ENCODE measurements around the gene CYP24A1. TPM values are rescaled to one million over a fixed set of nuclear protein-coding genes. Genes with fewer than 3 reads are reported as not detected.

Gene CYP24A1
- total and polyA plus RNA-seq, 5 donors from 2014 or later = 0.49 to 0.80 (median 0.66) TPM; not detected in 1

GRCh38 chr20:54151075-54151439 is 22.7 kb downstream of the CYP24A1 start:
- H3K4me3 ChIP-seq (ENCODE audit: low read depth, low read length) = no peak overlapping the region
- DNase-seq (peak in 1 of 3 donors; percentile 18), ATAC-seq (ENCODE audit: low read depth in 2 of 2) (no peak)
- no peak overlapping the region for H3K27ac ChIP-seq (ENCODE audit: insufficient read depth, low read length, poor library complexity, severe bottlenecking)
- no peaks in the 10 kb centered on the region for H3K4me1 Mint-ChIP-seq
- no peaks in the 10 kb centered on the region for H3K4me1 ChIP-seq (ENCODE audit: control insufficient read depth, insufficient read depth, low read length, poor library complexity, severe bottlenecking)
- peaks cover 9% of the 10 kb centered on the region for H3K27me3 Mint-ChIP-seq
- H3K36me3 ChIP-seq (ENCODE audit: control insufficient read depth, insufficient read depth, low read length) = no peaks in the 10 kb centered on the region
- H3K9me3 ChIP-seq (ENCODE audit: control insufficient read depth in 2 of 2, low read length in 2 of 2) = no peaks in the 10 kb centered on the region
- peaks cover 0 to 3% (median 0%) of the 10 kb centered on the region in 7 donors for H3K9me3 Mint-ChIP-seq
- no peaks in the 10 kb centered on the region for H3K36me3 Mint-ChIP-seq
- no peak overlapping the region for H3K27ac Mint-ChIP-seq
- no peaks in the 10 kb centered on the region for H3K27me3 ChIP-seq (ENCODE audit: control insufficient read depth, insufficient read depth, low read length)
- H3K4me3 Mint-ChIP-seq = no peak overlapping the region

- Mint-ChIP-seq H3K27me3 (peaks cover 9% of the 10 kb centered on the region), H3K27ac (no peak overlapping the region), H3K4me1 (no peaks in the 10 kb centered on the region), H3K4me3 (no peak overlapping the region), H3K9me3 (peaks cover 0 to 3% (median 0%) of the 10 kb centered on the region in 7 donors), H3K36me3 (no peaks in the 10 kb centered on the region)
- Histone ChIP-seq H3K27ac (ENCODE audit: insufficient read depth, low read length, poor library complexity, severe bottlenecking) (no peak overlapping the region), H3K4me3 (ENCODE audit: low read depth, low read length) (no peak overlapping the region), H3K36me3 (ENCODE audit: control insufficient read depth, insufficient read depth, low read length) (no peaks in the 10 kb centered on the region), H3K27me3 (ENCODE audit: control insufficient read depth, insufficient read depth, low read length) (no peaks in the 10 kb centered on the region), H3K9me3 (ENCODE audit: control insufficient read depth in 2 of 2, low read length in 2 of 2) (no peaks in the 10 kb centered on the region), H3K4me1 (ENCODE audit: control insufficient read depth, insufficient read depth, low read length, poor library complexity, severe bottlenecking) (no peaks in the 10 kb centered on the region)
- DNase-seq = no peak
- ATAC-seq (ENCODE audit: low read depth in 2 of 2) = no peak
Observed at GRCh38 chr20:54149765-54150264, 24.0 kb downstream of the CYP24A1 start.

GRCh38 chr20:54148947-54149764 is 24.6 kb downstream of the CYP24A1 start:
- H3K4me1 Mint-ChIP-seq = no peaks in the 10 kb centered on the region
- H3K27me3 Mint-ChIP-seq = peaks cover 9% of the 10 kb centered on the region
- ATAC-seq (ENCODE audit: low read depth in 2 of 2) = no peak

GRCh38 chr20:54146672-54147071 is 27.1 kb downstream of the CYP24A1 start:
- Mint-ChIP-seq H3K36me3 (no peaks in the 10 kb centered on the region), H3K4me3 (no peak overlapping the region), H3K4me1 (no peaks in the 10 kb centered on the region), H3K27ac (no peak overlapping the region), H3K9me3 (peaks cover 0 to 1% (median 0%) of the 10 kb centered on the region in 7 donors), H3K27me3 (peaks cover 4% of the 10 kb centered on the region)
- H3K36me3 ChIP-seq (ENCODE audit: control insufficient read depth, insufficient read depth, low read length) = no peaks in the 10 kb centered on the region
- H3K9me3 ChIP-seq (ENCODE audit: control insufficient read depth in 2 of 2, low read length in 2 of 2) = no peaks in the 10 kb centered on the region
- DNase-seq (no peak), ATAC-seq (ENCODE audit: low read depth in 2 of 2) (no peak)
- H3K4me3 ChIP-seq (ENCODE audit: low read depth, low read length) = no peak overlapping the region
- no peak overlapping the region for H3K27ac ChIP-seq (ENCODE audit: insufficient read depth, low read length, poor library complexity, severe bottlenecking)
- no peaks in the 10 kb centered on the region for H3K4me1 ChIP-seq (ENCODE audit: control insufficient read depth, insufficient read depth, low read length, poor library complexity, severe bottlenecking)
- H3K27me3 ChIP-seq (ENCODE audit: control insufficient read depth, insufficient read depth, low read length) = no peaks in the 10 kb centered on the region

More at GRCh38 chr20:54148947-54149764, 24.6 kb downstream of the CYP24A1 start:
- peaks cover 0 to 3% (median 0%) of the 10 kb centered on the region in 7 donors for H3K9me3 Mint-ChIP-seq
- Histone ChIP-seq H3K27ac (ENCODE audit: insufficient read depth, low read length, poor library complexity, severe bottlenecking) (no peak overlapping the region), H3K36me3 (ENCODE audit: control insufficient read depth, insufficient read depth, low read length) (no peaks in the 10 kb centered on the region), H3K4me3 (ENCODE audit: low read depth, low read length) (no peak overlapping the region), H3K9me3 (ENCODE audit: control insufficient read depth in 2 of 2, low read length in 2 of 2) (no peaks in the 10 kb centered on the region), H3K27me3 (ENCODE audit: control insufficient read depth, insufficient read depth, low read length) (no peaks in the 10 kb centered on the region), H3K4me1 (ENCODE audit: control insufficient read depth, insufficient read depth, low read length, poor library complexity, severe bottlenecking) (no peaks in the 10 kb centered on the region)
- no peaks in the 10 kb centered on the region for H3K36me3 Mint-ChIP-seq
- no peak overlapping the region for H3K4me3 Mint-ChIP-seq
- no peak for DNase-seq
- no peak overlapping the region for H3K27ac Mint-ChIP-seq

GRCh38 chr20:54144847-54145414 is 28.9 kb downstream of the CYP24A1 start:
- no peak overlapping the region for H3K27ac Mint-ChIP-seq
- Histone ChIP-seq H3K27ac (ENCODE audit: insufficient read depth, low read length, poor library complexity, severe bottlenecking) (no peak overlapping the region), H3K27me3 (ENCODE audit: control insufficient read depth, insufficient read depth, low read length) (no peaks in the 10 kb centered on the region), H3K9me3 (ENCODE audit: control insufficient read depth in 2 of 2, low read length in 2 of 2) (no peaks in the 10 kb centered on the region), H3K4me3 (ENCODE audit: low read depth, low read length) (no peak overlapping the region), H3K36me3 (ENCODE audit: control insufficient read depth, insufficient read depth, low read length) (no peaks in the 10 kb centered on the region), H3K4me1 (ENCODE audit: control insufficient read depth, insufficient read depth, low read length, poor library complexity, severe bottlenecking) (no peaks in the 10 kb centered on the region)
- peaks cover 0 to 1% (median 0%) of the 10 kb centered on the region in 7 donors for H3K9me3 Mint-ChIP-seq
- H3K36me3 Mint-ChIP-seq = no peaks in the 10 kb centered on the region
- H3K27me3 Mint-ChIP-seq = peaks cover 4% of the 10 kb centered on the region
- DNase-seq = no peak
- no peaks in the 10 kb centered on the region for H3K4me1 Mint-ChIP-seq
- no peak for ATAC-seq (ENCODE audit: low read depth in 2 of 2)
- no peak overlapping the region for H3K4me3 Mint-ChIP-seq

- peaks cover 5% of the 10 kb centered on the region for H3K27me3 ChIP-seq (ENCODE audit: control insufficient read depth, insufficient read depth, low read length)
- H3K27ac Mint-ChIP-seq = no peak overlapping the region
- ATAC-seq (ENCODE audit: low read depth in 2 of 2) = no peak
- no peaks in the 10 kb centered on the region for H3K36me3 ChIP-seq (ENCODE audit: control insufficient read depth, insufficient read depth, low read length)
- H3K4me1 Mint-ChIP-seq = no peaks in the 10 kb centered on the region
- H3K36me3 Mint-ChIP-seq = no peaks in the 10 kb centered on the region
- H3K4me3 Mint-ChIP-seq = no peak overlapping the region
- H3K27me3 Mint-ChIP-seq = no peaks in the 10 kb centered on the region
- peaks cover 0 to 2% (median 0%) of the 10 kb centered on the region in 7 donors for H3K9me3 Mint-ChIP-seq
- no peak overlapping the region for H3K27ac ChIP-seq (ENCODE audit: insufficient read depth, low read length, poor library complexity, severe bottlenecking)
- no peak for DNase-seq
- H3K4me1 ChIP-seq (ENCODE audit: control insufficient read depth, insufficient read depth, low read length, poor library complexity, severe bottlenecking) = no peaks in the 10 kb centered on the region
- no peak overlapping the region for H3K4me3 ChIP-seq (ENCODE audit: low read depth, low read length)
- H3K9me3 ChIP-seq (ENCODE audit: control insufficient read depth in 2 of 2, low read length in 2 of 2) = no peaks in the 10 kb centered on the region
Observed at GRCh38 chr20:54140927-54141566, 32.7 kb downstream of the CYP24A1 start.

- no peak for ATAC-seq (ENCODE audit: low read depth in 2 of 2)
- no peak overlapping the region for H3K4me3 ChIP-seq (ENCODE audit: low read depth, low read length)
- H3K4me3 Mint-ChIP-seq = no peak overlapping the region
- no peaks in the 10 kb centered on the region for H3K36me3 ChIP-seq (ENCODE audit: control insufficient read depth, insufficient read depth, low read length)
- no peak overlapping the region for H3K27ac ChIP-seq (ENCODE audit: insufficient read depth, low read length, poor library complexity, severe bottlenecking)
- no peaks in the 10 kb centered on the region for H3K27me3 Mint-ChIP-seq
- H3K9me3 Mint-ChIP-seq = peaks cover 0 to 2% (median 0%) of the 10 kb centered on the region in 7 donors
- H3K27me3 ChIP-seq (ENCODE audit: control insufficient read depth, insufficient read depth, low read length) = peaks cover 5% of the 10 kb centered on the region
- no peaks in the 10 kb centered on the region for H3K36me3 Mint-ChIP-seq
- no peak overlapping the region for H3K27ac Mint-ChIP-seq
- no peaks in the 10 kb centered on the region for H3K4me1 ChIP-seq (ENCODE audit: control insufficient read depth, insufficient read depth, low read length, poor library complexity, severe bottlenecking)
- DNase-seq = no peak
- H3K4me1 Mint-ChIP-seq = no peaks in the 10 kb centered on the region
- no peaks in the 10 kb centered on the region for H3K9me3 ChIP-seq (ENCODE audit: control insufficient read depth in 2 of 2, low read length in 2 of 2)
Observed at GRCh38 chr20:54140486-54140885, 33.3 kb downstream of the CYP24A1 start.

Measured in CD4-positive, CD25-positive, alpha-beta regulatory T cell (primary cell).